Omental fat pad (tissue), 4 donors: ENCODE data around the gene SAMD4A. TPM values are rescaled to one million over a fixed set of nuclear protein-coding genes. Genes with fewer than 3 reads are reported as not detected.

Experiments used
- ATAC-seq: fragments of 150-250 bp; one replicate; pipeline ENCODE4 v1.9.1; 2016; ENCODE audit warnings: mild to moderate bottlenecking, moderate library complexity; ENCODE audit not compliant: low FRiP score
- DNase-seq: peaks from one replicate; pipeline ENCODE4 v3.0.0-alpha.2; 2019; ENCODE audit warnings: low spot score
- CTCF ChIP-seq, 3 donors: fragments of 450-650 bp; IDR thresholded peaks; one replicate each; pipeline ENCODE4 v1.5.1; 2016 to 2017; ENCODE audit warnings: antibody characterized with exemption in 3 of 3, mild to moderate bottlenecking in 3 of 3, moderate library complexity in 2 of 3
- total RNA-seq, 4 donors: library from RNA; depleted of rRNA; stranded (reverse); fragments of >200 nt; gene quantifications; one replicate each; pipeline ENCODE4 v1.1.0, GENCODE V29; 2016

SAMD4A gene
- total RNA-seq, 4 donors from 2014 or later = 33.9 to 116 (median 38.3) TPM

DNA sequence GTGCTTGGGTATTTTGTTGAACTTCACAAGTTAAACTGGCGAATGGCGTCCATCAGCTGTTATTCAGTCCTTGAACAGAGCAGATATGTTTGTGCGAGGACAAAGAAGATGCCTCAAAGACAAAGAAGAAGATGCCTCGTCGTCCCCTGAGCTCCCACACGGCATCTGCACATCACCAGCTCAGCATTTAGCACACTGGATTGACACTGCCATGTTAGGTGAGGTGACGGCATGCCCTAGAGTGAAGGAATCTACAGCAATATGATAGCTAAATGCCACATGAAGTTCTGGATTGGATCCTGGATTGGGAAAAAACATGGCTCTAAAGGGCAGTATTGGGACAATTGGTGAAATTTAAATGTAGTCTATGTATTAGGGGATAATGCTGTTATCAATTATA lies 15.4 kb downstream of the SAMD4A start:
- no peak for DNase-seq
- ATAC-seq = no peak
- no peak for TF ChIP-seq CTCF (IDR thresholded peaks at IDR 0.05)

DNA sequence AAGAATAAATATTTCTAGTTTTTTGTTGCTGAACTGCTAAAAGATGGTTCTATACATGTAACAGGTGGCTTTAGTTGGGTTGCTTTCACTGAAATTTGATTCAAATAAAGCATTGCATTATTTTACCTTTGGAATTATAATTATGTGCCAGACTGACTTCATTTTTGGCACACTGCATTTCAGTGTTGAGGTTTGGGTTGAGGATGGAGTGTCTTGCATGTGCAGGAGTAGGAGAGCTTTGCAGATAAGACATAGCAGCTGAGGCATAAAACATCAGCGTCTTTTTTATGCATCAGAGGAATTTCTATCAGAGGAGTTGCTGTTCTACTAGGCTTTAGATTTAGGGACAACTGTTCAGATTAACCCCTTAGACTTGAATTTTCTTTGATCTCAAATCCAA lies 17.2 kb downstream of the SAMD4A start:
- DNase-seq = no peak
- no peak for TF ChIP-seq CTCF (IDR thresholded peaks at IDR 0.05)
- ATAC-seq = no peak

DNA sequence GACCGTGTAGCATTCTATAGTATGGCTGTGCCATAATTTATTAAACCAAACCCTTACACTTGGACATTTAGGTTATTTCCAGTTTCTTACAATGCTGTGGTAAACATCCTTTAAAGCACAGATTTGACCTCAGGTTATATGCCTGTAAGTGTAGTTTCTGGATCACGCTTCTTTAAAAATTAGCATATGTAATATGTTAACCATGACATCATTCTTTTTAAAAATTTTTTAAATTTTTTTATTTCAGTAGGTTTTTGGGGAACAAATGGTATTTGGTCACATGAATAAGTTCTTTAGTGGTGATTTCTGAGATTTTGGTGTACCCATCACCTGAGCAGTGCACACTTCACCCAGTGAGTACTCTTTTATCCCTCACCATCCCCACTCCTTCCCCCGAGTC lies 18.3 kb downstream of the SAMD4A start:
- no peak for TF ChIP-seq CTCF (IDR thresholded peaks at IDR 0.05)
- DNase-seq = no peak
- no peak for ATAC-seq

- no peak for TF ChIP-seq CTCF (IDR thresholded peaks at IDR 0.05)
- ATAC-seq = no peak
Measured at GRCh38 chr14:54589076-54589475, 22.1 kb downstream of the SAMD4A start.

DNA sequence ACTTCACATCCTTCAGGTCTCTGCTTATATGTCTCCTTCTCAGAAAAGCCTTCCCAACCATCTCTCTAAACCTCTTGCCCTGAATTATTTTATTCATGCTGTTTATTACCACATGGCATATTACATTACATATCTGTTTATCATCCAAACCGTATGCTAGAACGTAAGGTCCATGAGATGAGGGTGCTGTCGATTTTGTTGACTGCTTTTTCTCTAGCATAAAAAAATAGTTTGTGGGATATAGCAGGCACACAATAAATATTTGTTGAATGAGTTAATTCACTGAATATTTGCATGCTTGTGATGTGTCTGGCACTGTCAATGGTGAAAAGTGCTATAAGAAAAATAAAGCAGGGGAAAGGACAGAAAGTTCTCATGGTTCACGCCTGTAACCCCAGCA lies 22.9 kb downstream of the SAMD4A start:
- no peak for DNase-seq
- no peak for ATAC-seq
- no peak for TF ChIP-seq CTCF (IDR thresholded peaks at IDR 0.05)

More at GRCh38 chr14:54589076-54589475, 22.1 kb downstream of the SAMD4A start:
- DNase-seq = no peak

- ATAC-seq = no peak
- no peak for DNase-seq
- no peak for TF ChIP-seq CTCF (IDR thresholded peaks at IDR 0.05)
Measured at GRCh38 chr14:54590481-54590880, 23.6 kb downstream of the SAMD4A start.

- DNase-seq (no peak), ATAC-seq (no peak)
- TF ChIP-seq CTCF (IDR thresholded peaks at IDR 0.05) = no peak
Measured at GRCh38 chr14:54591461-54591860, 24.5 kb downstream of the SAMD4A start.
